GM12878 (cell line): Measurements from ENCODE around the gene NDUFS6. TPM values are rescaled to one million over a fixed set of nuclear protein-coding genes. Genes with fewer than 3 reads are reported as not detected.

Experiments
- ATAC-seq: fragments of 200-7000 bp; cut with Tn5 transposase; 3 replicates; pipeline ENCODE4 v1.9.1; 2020; ENCODE audit warnings: mild to moderate bottlenecking, moderate library complexity
- BruUV-seq: library from RNA; stranded (reverse); fragments of 400-500 nt; replicated peaks from 2 replicates; lab custom pipeline; 2021; lab: Mats Ljungman, UMichigan
- CTCF ChIA-PET: fragments of 300-600 bp; sonication (Branson Sonifier 250); formaldehyde crosslinking; extraction: SDS; loops from one replicate; lab custom pipeline; 2021; ENCODE audit warnings: inconsistent platforms; lab: Yijun Ruan, JAX
- POLR2A ChIA-PET: fragments of 350-600 bp; formaldehyde crosslinking; extraction: SDS; loops from one replicate; lab custom pipeline; 2021; ENCODE audit warnings: inconsistent platforms; lab: Charles Lee
- RAD21 ChIA-PET: fragments of 300-600 bp; sonication (Branson Sonifier 250); formaldehyde crosslinking; loops from one replicate; lab custom pipeline; 2023; ENCODE audit warnings: antibody characterized with exemption; ENCODE audit not compliant: unreplicated experiment; lab: Charles Lee
- SMC1A ChIA-PET: fragments of 300-600 bp; sonication (Branson Sonifier 250); formaldehyde crosslinking; loops from one replicate; lab custom pipeline; 2023; ENCODE audit not compliant: unreplicated experiment, uncharacterized antibody; lab: Charles Lee
- DNase-seq: peaks from one replicate; pipeline ENCODE4 v3.0.0-alpha.2; 2011; ENCODE audit warnings: low read depth, low spot score
- FAIRE-seq: peaks from 3 replicates; lab custom pipeline; 2011; peaks lifted over from hg19 to GRCh38; lab: Jason Lieb, UNC
- H2AFZ ChIP-seq: 2 replicates; pipeline ENCODE4 v1.6.0; 2011; ENCODE audit warnings: low read depth, low read length, control low read depth; ENCODE audit not compliant: control insufficient read depth
- H3K27ac ChIP-seq: 2 replicates; pipeline ENCODE4 v1.5.1; 2011; ENCODE audit warnings: control low read depth; ENCODE audit not compliant: control insufficient read depth, insufficient read depth
- H3K27me3 ChIP-seq, 2 experiments: replicated peaks in 1 of 2; 2 replicates each; pipeline versions ENCODE4 v1.6.0 to v1.6.1; 2011; ENCODE audit warnings: low read length in 1 of 2; ENCODE audit not compliant: control insufficient read depth in 2 of 2, insufficient read depth in 2 of 2
- H3K36me3 ChIP-seq, 2 experiments: 2 replicates each; pipeline ENCODE4 v1.5.1; 2011; ENCODE audit warnings: low read length in 1 of 2; ENCODE audit not compliant: control insufficient read depth in 2 of 2, insufficient read depth in 2 of 2
- H3K4me1 ChIP-seq: 2 replicates; pipeline ENCODE4 v1.6.1; 2011; ENCODE audit warnings: mild to moderate bottlenecking, low read length, moderate library complexity, mixed read lengths; ENCODE audit not compliant: control insufficient read depth, insufficient read depth
- H3K4me2 ChIP-seq: 2 replicates; pipeline ENCODE4 v1.6.0; 2011; ENCODE audit warnings: control low read depth; ENCODE audit not compliant: control insufficient read depth, insufficient read depth
- H3K4me3 ChIP-seq: fragments of 200-600 bp; sonication (generic); 2 replicates; pipeline ENCODE4 v1.5.1; 2016
- H3K79me2 ChIP-seq: 2 replicates; pipeline ENCODE4 v1.6.0; 2011; ENCODE audit warnings: low read length; ENCODE audit not compliant: control insufficient read depth, insufficient read depth
- H3K9ac ChIP-seq: 2 replicates; pipeline ENCODE4 v1.8.0; 2011; ENCODE audit warnings: low read length, control low read depth, mixed read lengths; ENCODE audit not compliant: control insufficient read depth, insufficient read depth
- H3K9me3 ChIP-seq: replicated peaks from 3 replicates; pipeline ENCODE4 v1.5.1; 2011; ENCODE audit warnings: mild to moderate bottlenecking, low read length; ENCODE audit not compliant: control insufficient read depth, insufficient read depth
- H4K20me1 ChIP-seq: 2 replicates; pipeline ENCODE4 v1.6.0; 2011; ENCODE audit not compliant: control insufficient read depth, insufficient read depth
- ASH2L ChIP-seq: fragments of 300-600, 200-600 bp; sonication (generic); IDR thresholded peaks from 2 replicates; pipeline ENCODE4 v1.6.1; 2017; ENCODE audit warnings: low read depth, mild to moderate bottlenecking, borderline replicate concordance
- NBN ChIP-seq: fragments of 450-650 bp; IDR thresholded peaks from 2 replicates; pipeline ENCODE4 v1.6.1; 2016
- NFYA ChIP-seq: IDR thresholded peaks from 2 replicates; pipeline ENCODE4 v1.6.1; 2011; ENCODE audit warnings: low read depth, mild to moderate bottlenecking, low read length, improper control_type of control experiment, borderline replicate concordance
- SMC3 ChIP-seq: IDR thresholded peaks from 2 replicates; pipeline ENCODE4 v1.6.1; 2011; ENCODE audit warnings: low read length, improper control_type of control experiment, borderline replicate concordance
- SRF ChIP-seq, 2 experiments: IDR thresholded peaks; 2 replicates each; pipeline ENCODE4 v1.6.1; 2011; ENCODE audit warnings: low read depth in 2 of 2, low read length in 2 of 2, mild to moderate bottlenecking in 1 of 2, moderate library complexity in 1 of 2
- SUZ12 ChIP-seq: fragments of 200-600 bp; sonication (generic); IDR thresholded peaks from one replicate; pipeline ENCODE4 v1.6.1; 2018; ENCODE audit warnings: antibody characterized with exemption, mild to moderate bottlenecking; ENCODE audit not compliant: unreplicated experiment
- TAF1 ChIP-seq: IDR thresholded peaks from 2 replicates; pipeline ENCODE4 v1.6.1; 2011; ENCODE audit warnings: mild to moderate bottlenecking, low read depth, low read length, borderline replicate concordance
- WGBS: methylation state at CpG from one replicate; pipeline ENCODE4 v1.1.6; 2016; ENCODE audit warnings: low lambda C conversion rate; ENCODE audit not compliant: insufficient replicate concordance, insufficient coverage; ENCODE audit errors: missing lambda C conversion rate; 5-methylcytosine and 5-hydroxymethylcytosine counted together
- in situ Hi-C: fragments of 300-500 bp; cut with MboI; formaldehyde crosslinking; loops from 9 replicates; pipeline ENCODE4 v1.14.3; 2018; ENCODE audit warnings: mixed read lengths
- intact Hi-C: fragments of 100-400 bp; cut with micrococcal nuclease; formaldehyde crosslinking; loops from one replicate; pipeline ENCODE4 v1.14.2; 2022; ENCODE audit not compliant: unreplicated experiment
- polyA plus RNA-seq, 11 experiments: library from polyadenylated mRNA; depleted of rRNA in 4 of 11; unstranded in 6 of 11; stranded (reverse) in 5 of 11; fragments of >200 nt; fragmentation: Nextera tagmentation in 4 of 11; fragmentation: Illumina TruSeq in 1 of 11; extraction: Ambion mirVana in 4 of 11; extraction: Trizol in 1 of 11; gene quantifications; 1 replicate in 1 of 11; 2 replicates in 10 of 11; pipeline versions ENCODE4 v1.2.1 to v1.2.3, GENCODE V29; 2011 to 2016; ENCODE audit warnings: inconsistent platforms in 2 of 11, missing spikeins in 2 of 11, low read depth in 1 of 11
- total RNA-seq, 4 experiments: library from RNA; depleted of rRNA in 3 of 4; stranded (reverse); fragments of >200 nt in 3 of 4; fragmentation: Illumina TruSeq in 1 of 4; extraction: Trizol in 1 of 4; gene quantifications; 2 replicates each; pipeline versions ENCODE4 v1.2.1 to v1.2.3, GENCODE V29; 2013 to 2021
- TF ChIP-seq, protein P1 (sequence below): IDR thresholded peaks from 2 replicates; pipeline ENCODE4 v1.6.1; 2012; ENCODE audit warnings: low read length, inconsistent platforms
- TF ChIP-seq, protein P2 (sequence below): IDR thresholded peaks from 2 replicates; pipeline ENCODE4 v1.6.1; 2012; ENCODE audit warnings: low read depth, low read length, improper control_type of control experiment

NDUFS6 gene
- total and polyA plus RNA-seq, 10 of the 15 experiments (the other 5 are each of a cell fraction or from before 2014, with no cell fraction given): 20.7 to 213 (median 58.3) TPM

DNA sequence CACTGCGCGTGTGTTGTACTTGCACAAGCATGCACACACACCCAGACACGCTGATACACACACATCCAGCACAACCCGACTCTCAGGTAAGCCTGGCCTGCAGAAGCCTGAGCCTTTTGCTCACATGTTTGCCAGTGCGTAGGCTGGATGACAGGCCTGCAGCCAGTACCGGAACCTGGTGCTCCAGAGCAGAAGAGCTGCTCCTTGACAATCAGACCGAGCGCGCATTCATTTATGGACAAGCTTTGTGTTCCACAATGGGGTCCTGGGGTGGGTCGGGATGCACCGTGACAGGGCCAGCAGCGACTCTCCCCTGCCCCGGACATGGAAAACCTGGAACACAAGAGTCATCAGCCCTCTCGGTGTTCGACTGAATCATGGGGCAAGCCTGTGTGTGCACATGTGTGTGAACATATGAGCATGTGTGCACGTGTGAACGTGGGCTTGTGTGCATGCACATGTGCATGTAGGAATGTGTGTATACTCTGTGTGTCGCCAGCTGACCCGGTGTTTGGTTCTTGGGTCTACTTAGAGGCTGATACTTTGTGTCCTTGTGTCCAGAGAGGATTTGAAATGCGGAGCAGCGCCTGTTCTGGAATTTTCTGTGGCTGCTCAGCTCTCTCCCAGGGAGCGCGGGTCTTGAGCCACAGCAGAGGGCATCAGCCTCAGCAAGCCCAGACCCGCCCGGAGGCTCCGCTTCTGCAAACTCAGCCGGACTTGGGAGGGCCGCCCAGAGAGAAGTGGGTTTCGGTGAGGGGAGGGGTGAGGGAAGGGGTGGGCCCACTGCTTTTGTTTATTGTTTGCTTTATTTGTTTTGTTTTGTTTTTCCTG lies 49.3 kb downstream of the NDUFS6 start:
- no peaks in the 10 kb centered on the region for H3K9me3 ChIP-seq
- H3K79me2 ChIP-seq: no peaks in the 10 kb centered on the region
- no peak overlapping the region for H3K27ac ChIP-seq
- ChIA-PET RAD21 (no interaction called here), POLR2A (no interaction called here), CTCF (no interaction called here)
- H2AFZ ChIP-seq: no peak overlapping the region
- no peak overlapping the region for H3K4me3 ChIP-seq
- intact Hi-C loops: no loop called here
- no peaks in the 10 kb centered on the region for H3K4me1 ChIP-seq
- no peak overlapping the region for H3K4me2 ChIP-seq
- no TSS peak for BruUV-seq
- H3K27me3 ChIP-seq: no peaks in the 10 kb centered on the region; a peak in 3 of 4 replicates
- ATAC-seq: no peak
- DNase-seq: no peak
- WGBS: 49% methylated on average over 29 of the region's 29 CpGs
- H4K20me1 ChIP-seq: no peaks in the 10 kb centered on the region
- in situ Hi-C loops: no loop called here
- FAIRE-seq: no peak
- no peaks in the 10 kb centered on the region for H3K36me3 ChIP-seq
- no peak overlapping the region for H3K9ac ChIP-seq
- TF ChIP-seq, protein P1, sequence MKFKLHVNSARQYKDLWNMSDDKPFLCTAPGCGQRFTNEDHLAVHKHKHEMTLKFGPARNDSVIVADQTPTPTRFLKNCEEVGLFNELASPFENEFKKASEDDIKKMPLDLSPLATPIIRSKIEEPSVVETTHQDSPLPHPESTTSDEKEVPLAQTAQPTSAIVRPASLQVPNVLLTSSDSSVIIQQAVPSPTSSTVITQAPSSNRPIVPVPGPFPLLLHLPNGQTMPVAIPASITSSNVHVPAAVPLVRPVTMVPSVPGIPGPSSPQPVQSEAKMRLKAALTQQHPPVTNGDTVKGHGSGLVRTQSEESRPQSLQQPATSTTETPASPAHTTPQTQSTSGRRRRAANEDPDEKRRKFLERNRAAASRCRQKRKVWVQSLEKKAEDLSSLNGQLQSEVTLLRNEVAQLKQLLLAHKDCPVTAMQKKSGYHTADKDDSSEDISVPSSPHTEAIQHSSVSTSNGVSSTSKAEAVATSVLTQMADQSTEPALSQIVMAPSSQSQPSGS: no peak
- TF ChIP-seq SUZ12 (no peak), SRF (IDR thresholded peaks at IDR 0.05; ENCODE audit: low read depth in 2 of 2, low read length in 2 of 2) (no peak), ASH2L (no peak), SMC3 (no peak), TAF1 (no peak), NBN (no peak), NFYA (no peak)
- TF ChIP-seq, protein P2, sequence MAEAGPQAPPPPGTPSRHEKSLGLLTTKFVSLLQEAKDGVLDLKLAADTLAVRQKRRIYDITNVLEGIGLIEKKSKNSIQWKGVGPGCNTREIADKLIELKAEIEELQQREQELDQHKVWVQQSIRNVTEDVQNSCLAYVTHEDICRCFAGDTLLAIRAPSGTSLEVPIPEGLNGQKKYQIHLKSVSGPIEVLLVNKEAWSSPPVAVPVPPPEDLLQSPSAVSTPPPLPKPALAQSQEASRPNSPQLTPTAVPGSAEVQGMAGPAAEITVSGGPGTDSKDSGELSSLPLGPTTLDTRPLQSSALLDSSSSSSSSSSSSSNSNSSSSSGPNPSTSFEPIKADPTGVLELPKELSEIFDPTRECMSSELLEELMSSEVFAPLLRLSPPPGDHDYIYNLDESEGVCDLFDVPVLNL: no peak
- TF ChIP-seq, all 136 proteins: peak for 0
- SMC1A ChIA-PET: no interaction called here
